ENCODE data around the gene PSMA3. TPM values are rescaled to one million over a fixed set of nuclear protein-coding genes. Genes with fewer than 3 reads are reported as not detected.

PSMA3 gene
- total RNA-seq, 1 donor, result 76.7 TPM

GRCh38 chr14:58288106-58288792, 43.6 kb downstream of the PSMA3 start:
- TF ChIP-seq, protein P1, sequence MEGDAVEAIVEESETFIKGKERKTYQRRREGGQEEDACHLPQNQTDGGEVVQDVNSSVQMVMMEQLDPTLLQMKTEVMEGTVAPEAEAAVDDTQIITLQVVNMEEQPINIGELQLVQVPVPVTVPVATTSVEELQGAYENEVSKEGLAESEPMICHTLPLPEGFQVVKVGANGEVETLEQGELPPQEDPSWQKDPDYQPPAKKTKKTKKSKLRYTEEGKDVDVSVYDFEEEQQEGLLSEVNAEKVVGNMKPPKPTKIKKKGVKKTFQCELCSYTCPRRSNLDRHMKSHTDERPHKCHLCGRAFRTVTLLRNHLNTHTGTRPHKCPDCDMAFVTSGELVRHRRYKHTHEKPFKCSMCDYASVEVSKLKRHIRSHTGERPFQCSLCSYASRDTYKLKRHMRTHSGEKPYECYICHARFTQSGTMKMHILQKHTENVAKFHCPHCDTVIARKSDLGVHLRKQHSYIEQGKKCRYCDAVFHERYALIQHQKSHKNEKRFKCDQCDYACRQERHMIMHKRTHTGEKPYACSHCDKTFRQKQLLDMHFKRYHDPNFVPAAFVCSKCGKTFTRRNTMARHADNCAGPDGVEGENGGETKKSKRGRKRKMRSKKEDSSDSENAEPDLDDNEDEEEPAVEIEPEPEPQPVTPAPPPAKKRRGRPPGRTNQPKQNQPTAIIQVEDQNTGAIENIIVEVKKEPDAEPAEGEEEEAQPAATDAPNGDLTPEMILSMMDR (IDR thresholded peaks at IDR 0.05; ENCODE audit: extremely low read depth, low read depth, low read length), result no peak
- no peak for DNase-seq (ENCODE audit: insufficient read length, low spot score, missing footprints)
- no peak overlapping the region for H2AFZ ChIP-seq (ENCODE audit: low read length)

GRCh38 chr14:58291646-58292045, 47.0 kb downstream of the PSMA3 start:
- Histone ChIP-seq H2AFZ (ENCODE audit: low read length) (no peak overlapping the region), H3K4me3 (ENCODE audit: insufficient read depth, low read length) (no peak overlapping the region), H3K79me2 (ENCODE audit: insufficient read depth, low read length) (peaks cover 100% of the 10 kb centered on the region), H3K4me1 (ENCODE audit: insufficient read depth, low read length) (peaks cover 12% of the 10 kb centered on the region), H3K4me2 (ENCODE audit: insufficient read depth, low read length) (no peak overlapping the region), H3K27me3 (ENCODE audit: insufficient read depth, low read length) (no peaks in the 10 kb centered on the region), H3K36me3 (ENCODE audit: insufficient read depth, low read length) (peaks cover 83% of the 10 kb centered on the region), H3K27ac (ENCODE audit: low read depth, low read length) (no peak overlapping the region), H3K9me3 (ENCODE audit: low read depth, low read length) (no peaks in the 10 kb centered on the region), H4K20me1 (ENCODE audit: insufficient read depth, low read length) (peaks cover 48% of the 10 kb centered on the region)
- DNase-seq (ENCODE audit: insufficient read length, low spot score, missing footprints), result no peak
- TF ChIP-seq, protein P1 (IDR thresholded peaks at IDR 0.05; ENCODE audit: extremely low read depth, low read depth, low read length), result no peak

More at GRCh38 chr14:58288106-58288792, 43.6 kb downstream of the PSMA3 start:
- Histone ChIP-seq H4K20me1 (ENCODE audit: insufficient read depth, low read length) (peaks cover 31% of the 10 kb centered on the region), H3K27ac (ENCODE audit: low read depth, low read length) (no peak overlapping the region), H3K4me1 (ENCODE audit: insufficient read depth, low read length) (peaks cover 6% of the 10 kb centered on the region), H3K36me3 (ENCODE audit: insufficient read depth, low read length) (peaks cover 87% of the 10 kb centered on the region), H3K4me2 (ENCODE audit: insufficient read depth, low read length) (no peak overlapping the region), H3K9me3 (ENCODE audit: low read depth, low read length) (no peaks in the 10 kb centered on the region), H3K79me2 (ENCODE audit: insufficient read depth, low read length) (peaks cover 97% of the 10 kb centered on the region), H3K27me3 (ENCODE audit: insufficient read depth, low read length) (no peaks in the 10 kb centered on the region), H3K4me3 (ENCODE audit: insufficient read depth, low read length) (no peak overlapping the region)

- H2AFZ ChIP-seq (ENCODE audit: low read length), result no peak overlapping the region
- H3K4me3 ChIP-seq (ENCODE audit: insufficient read depth, low read length), result no peak overlapping the region
- H3K36me3 ChIP-seq (ENCODE audit: insufficient read depth, low read length), result peaks cover 80% of the 10 kb centered on the region
- no peak for DNase-seq (ENCODE audit: insufficient read length, low spot score, missing footprints)
- H3K27me3 ChIP-seq (ENCODE audit: insufficient read depth, low read length), result no peaks in the 10 kb centered on the region
- TF ChIP-seq, protein P1 (IDR thresholded peaks at IDR 0.05; ENCODE audit: extremely low read depth, low read depth, low read length), result no peak
- H3K27ac ChIP-seq (ENCODE audit: low read depth, low read length), result no peak overlapping the region
- H3K79me2 ChIP-seq (ENCODE audit: insufficient read depth, low read length), result peaks cover 100% of the 10 kb centered on the region
- H3K4me2 ChIP-seq (ENCODE audit: insufficient read depth, low read length), result no peak overlapping the region
- peaks cover 53% of the 10 kb centered on the region for H4K20me1 ChIP-seq (ENCODE audit: insufficient read depth, low read length)
- no peaks in the 10 kb centered on the region for H3K9me3 ChIP-seq (ENCODE audit: low read depth, low read length)
- peaks cover 15% of the 10 kb centered on the region for H3K4me1 ChIP-seq (ENCODE audit: insufficient read depth, low read length)
These were observed 47.5 kb downstream of the PSMA3 start for GRCh38 chr14:58292187-58292586.

GRCh38 chr14:58294201-58294600, 49.6 kb downstream of the PSMA3 start:
- Histone ChIP-seq H3K27me3 (ENCODE audit: insufficient read depth, low read length) (no peaks in the 10 kb centered on the region), H3K27ac (ENCODE audit: low read depth, low read length) (no peak overlapping the region), H3K9me3 (ENCODE audit: low read depth, low read length) (no peaks in the 10 kb centered on the region), H3K79me2 (ENCODE audit: insufficient read depth, low read length) (peaks cover 89% of the 10 kb centered on the region), H3K4me1 (ENCODE audit: insufficient read depth, low read length) (peaks cover 15% of the 10 kb centered on the region), H3K4me3 (ENCODE audit: insufficient read depth, low read length) (no peak overlapping the region), H3K4me2 (ENCODE audit: insufficient read depth, low read length) (no peak overlapping the region), H2AFZ (ENCODE audit: low read length) (no peak overlapping the region), H4K20me1 (ENCODE audit: insufficient read depth, low read length) (peaks cover 48% of the 10 kb centered on the region), H3K36me3 (ENCODE audit: insufficient read depth, low read length) (peaks cover 60% of the 10 kb centered on the region)
- no peak for DNase-seq (ENCODE audit: insufficient read length, low spot score, missing footprints)
- TF ChIP-seq, protein P1 (IDR thresholded peaks at IDR 0.05; ENCODE audit: extremely low read depth, low read depth, low read length), result no peak

All from osteoblast (primary cell).